Stimulated activated CD4-positive, alpha-beta T cell treated with anti-CD3 and anti-CD28 coated beads, TNF-alpha, amount 100 ng/mL, for 48 hours (primary cell): ENCODE measurements around the gene HACE1.
A peak's percentile ranks its signal among the peaks of the same experiment; 100 is the strongest.

Source experiments
- DNase-seq, 3 donors: peaks; one replicate each; pipeline ENCODE4 v3.0.0-alpha.2; 2020; ENCODE audit warnings: low read depth in 3 of 3

Gene HACE1

DNA sequence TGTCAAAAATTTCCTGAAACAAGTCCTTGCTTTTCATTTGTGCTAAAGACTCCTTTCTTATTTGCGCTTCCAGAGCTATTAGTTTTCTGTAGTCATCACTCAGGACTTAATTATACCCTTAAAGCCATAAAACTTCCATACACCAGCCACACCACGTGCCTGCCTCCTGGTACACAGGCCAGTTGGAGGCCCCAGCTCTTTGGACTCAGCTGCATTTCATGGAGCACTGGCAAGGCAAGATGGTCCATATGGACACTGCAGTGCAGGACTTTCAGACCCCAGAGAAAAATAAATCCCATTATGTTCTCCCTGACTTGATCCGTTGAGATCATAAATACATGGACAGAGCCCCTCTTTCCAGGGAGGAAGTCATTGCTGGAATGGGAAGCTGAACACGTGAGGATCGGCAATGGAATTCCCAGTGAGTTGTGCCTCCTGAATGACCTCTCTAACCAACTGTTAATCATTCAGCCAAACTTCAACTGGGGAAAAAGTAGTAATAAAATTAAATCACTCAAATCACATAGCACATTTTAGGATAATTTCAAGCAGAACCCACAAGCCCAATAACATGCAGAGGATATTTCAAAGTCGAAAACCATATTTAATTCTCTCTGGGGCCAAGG is 173.1 kb downstream of the HACE1 start:
- DNase-seq, result no peak

- DNase-seq, result no peak
These were observed 173.7 kb downstream of the HACE1 start for GRCh38 chr6:104685871-104686549.

GRCh38 chr6:104684911-104685415 is 174.8 kb downstream of the HACE1 start:
- DNase-seq, result no peak

DNA sequence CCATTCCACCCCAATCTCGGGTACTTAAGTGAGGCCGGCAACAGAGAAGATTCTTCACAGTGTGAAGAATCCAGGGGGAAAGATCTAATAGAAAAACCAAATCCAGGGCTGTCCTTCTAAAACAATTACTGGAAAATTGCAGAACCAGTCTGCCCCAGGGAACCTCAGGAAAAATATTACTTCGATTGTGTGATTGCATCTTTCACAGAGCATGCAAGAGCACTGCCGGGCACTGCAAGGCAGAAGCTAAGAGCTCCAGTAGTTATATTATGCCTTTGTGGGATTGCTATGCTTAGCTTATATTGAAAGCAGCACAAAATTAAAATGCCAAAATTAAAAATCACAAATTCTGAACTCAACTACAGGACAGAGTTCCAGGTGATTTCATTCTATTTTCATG is 175.9 kb downstream of the HACE1 start:
- DNase-seq, result no peak

- DNase-seq, result peak; percentile 44 to 63 (median 60)
These were observed 176.7 kb downstream of the HACE1 start for GRCh38 chr6:104682722-104683643.

DNA sequence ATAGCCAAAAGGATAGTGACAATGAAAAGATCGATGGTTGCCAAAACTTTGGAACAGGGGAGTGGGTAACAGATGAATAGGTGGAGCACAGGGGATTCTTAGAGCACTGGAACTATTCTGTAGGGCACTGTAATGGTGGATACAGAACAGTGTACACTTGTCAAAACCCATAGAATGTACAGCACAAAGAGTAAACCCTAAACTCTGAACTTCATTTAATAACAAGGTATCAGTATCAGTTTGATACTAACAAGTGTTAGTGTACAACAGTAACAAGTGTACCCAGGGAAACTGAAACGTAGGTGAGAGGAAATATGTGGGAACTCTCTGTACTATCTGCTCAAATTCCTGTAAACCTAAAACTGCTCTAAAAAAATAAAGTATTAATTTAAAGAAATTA is 179.2 kb downstream of the HACE1 start:
- no peak for DNase-seq

DNA sequence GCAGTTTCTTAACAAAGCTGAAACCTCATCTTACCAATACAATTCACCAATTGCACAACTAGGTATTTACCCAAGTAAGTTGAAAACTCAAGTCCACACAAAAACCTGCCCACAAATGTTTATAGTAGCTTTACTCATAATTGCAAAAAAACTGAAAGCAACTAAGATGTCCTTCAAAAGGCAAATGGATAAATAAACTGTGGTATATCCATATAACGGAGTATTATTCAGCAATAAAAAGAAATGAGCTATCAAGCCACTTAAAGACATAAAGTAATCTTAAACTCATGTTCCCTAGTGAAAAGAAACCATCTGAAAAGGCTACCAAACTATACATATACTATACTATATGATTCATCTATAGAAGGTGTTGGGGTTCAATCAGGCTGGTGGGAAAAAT is 179.7 kb downstream of the HACE1 start:
- no peak for DNase-seq
